Aorta (tissue), 5 donors: ENCODE data around the gene SLC5A9. TPM values are rescaled to one million over a fixed set of nuclear protein-coding genes. Genes with fewer than 3 reads are reported as not detected.

Experiments used
- ATAC-seq: fragments of 200-7000 bp; cut with Tn5 transposase; one replicate; pipeline ENCODE4 v1.9.1; 2022; ENCODE audit warnings: moderate library complexity; ENCODE audit not compliant: low FRiP score
- DNase-seq, 2 donors: peaks; one replicate each; pipeline ENCODE4 v3.0.0-alpha.2; 2020
- H3K27ac ChIP-seq, 2 donors: one replicate each; pipeline ENCODE4 v1.5.1; 2013; ENCODE audit warnings: low read length in 2 of 2, mild to moderate bottlenecking in 2 of 2, moderate library complexity in 2 of 2, control low read depth in 1 of 2, inconsistent platforms in 1 of 2, low read depth in 1 of 2
- H3K27me3 ChIP-seq, 2 donors: one replicate each; pipeline ENCODE4 v1.6.1; 2013; ENCODE audit warnings: control low read depth in 1 of 2, low read length in 1 of 2, mild to moderate bottlenecking in 1 of 2, moderate library complexity in 1 of 2; ENCODE audit not compliant: insufficient read depth in 2 of 2, control insufficient read depth in 1 of 2
- H3K36me3 ChIP-seq, 2 donors: one replicate each; pipeline ENCODE4 v1.6.1; 2013; ENCODE audit warnings: control low read depth in 1 of 2, low read length in 1 of 2, mild to moderate bottlenecking in 1 of 2; ENCODE audit not compliant: insufficient read depth in 2 of 2, control insufficient read depth in 1 of 2
- H3K4me1 ChIP-seq, 2 donors: one replicate each; pipeline ENCODE4 v1.6.1; 2013; ENCODE audit warnings: low read length in 2 of 2, control low read depth in 1 of 2, mild to moderate bottlenecking in 1 of 2, moderate library complexity in 1 of 2; ENCODE audit not compliant: insufficient read depth in 2 of 2, control insufficient read depth in 1 of 2
- H3K4me3 ChIP-seq, 2 donors: one replicate each; pipeline ENCODE4 v1.5.1; 2013; ENCODE audit warnings: low read length in 2 of 2, control low read depth in 1 of 2, mild to moderate bottlenecking in 1 of 2
- H3K9me3 ChIP-seq: one replicate; pipeline ENCODE4 v1.6.1; 2013; ENCODE audit warnings: mild to moderate bottlenecking, low read length; ENCODE audit not compliant: control insufficient read depth
- WGBS, 2 donors: extraction: QIAGEN DNeasy Blood & Tissue Kit; methylation state at CpG; one replicate each; pipeline ENCODE4 v1.1.7; 2013; 5-methylcytosine and 5-hydroxymethylcytosine counted together
- intact Hi-C, 2 donors: fragments of 100-400 bp; cut with DNase I; formaldehyde crosslinking; loops; one replicate each; pipeline versions ENCODE4 v1.14.2 to v1.15.0; 2022
- polyA plus RNA-seq, 2 donors: library from polyadenylated mRNA; stranded (reverse); fragments of 200-250 nt; gene quantifications; one replicate each; pipeline ENCODE4 v1.2.3, GENCODE V29; 2013
- total RNA-seq, 2 donors: library from RNA; stranded (reverse); fragmentation: NEBNext Ultra II Directional; extraction: Animal tissue kit (Norgen Biotek cat#: 25700); gene quantifications; one replicate each; pipeline ENCODE4 v1.2.1, GENCODE V29; 2021
- donor health status: healthy with polysubstance abuse.
- donor health status: Bipolar disorder and iron deficiency.
- donor health status: DM: no; HTN: no; CAD: no.
- donor health status: DM: no; HTN: no; CAD: no.
- donor health status: DM: yes; HTN: yes; CAD: no.

Gene SLC5A9
- total and polyA plus RNA-seq, 4 donors, result 0.51 to 3.5 (median 1.1) TPM

DNA sequence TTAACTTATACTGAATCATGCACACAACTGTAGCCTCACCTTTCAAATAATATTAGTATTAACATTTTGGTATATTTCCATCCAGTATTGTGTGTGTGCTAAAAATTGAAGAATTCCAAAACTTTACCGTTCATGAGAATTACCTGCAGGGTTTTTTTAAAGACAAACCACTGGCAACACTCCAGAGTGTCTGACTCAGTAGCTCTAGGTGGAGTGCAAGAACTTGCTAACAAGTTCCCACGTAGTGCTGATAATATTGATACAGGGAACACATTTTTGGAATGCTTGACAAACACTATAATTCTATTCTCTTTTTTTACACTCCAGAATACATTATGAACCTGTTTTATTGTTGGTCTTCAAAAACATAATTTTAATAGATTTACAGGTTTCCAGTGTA, 27.7 kb upstream of the SLC5A9 start:
- DNase-seq, result no peak
- Histone ChIP-seq H3K4me3 (no peak overlapping the region), H3K4me1 (no peaks in the 10 kb centered on the region), H3K27ac (no peak overlapping the region), H3K36me3 (no peaks in the 10 kb centered on the region), H3K9me3 (peaks cover 3% of the 10 kb centered on the region), H3K27me3 (no peaks in the 10 kb centered on the region)
- intact Hi-C loops, result no loop called here
- 37 to 47% methylated on average over 2 of the region's 2 CpGs for whole genome bisulfite sequencing, 2 donors
- no peak for ATAC-seq

DNA sequence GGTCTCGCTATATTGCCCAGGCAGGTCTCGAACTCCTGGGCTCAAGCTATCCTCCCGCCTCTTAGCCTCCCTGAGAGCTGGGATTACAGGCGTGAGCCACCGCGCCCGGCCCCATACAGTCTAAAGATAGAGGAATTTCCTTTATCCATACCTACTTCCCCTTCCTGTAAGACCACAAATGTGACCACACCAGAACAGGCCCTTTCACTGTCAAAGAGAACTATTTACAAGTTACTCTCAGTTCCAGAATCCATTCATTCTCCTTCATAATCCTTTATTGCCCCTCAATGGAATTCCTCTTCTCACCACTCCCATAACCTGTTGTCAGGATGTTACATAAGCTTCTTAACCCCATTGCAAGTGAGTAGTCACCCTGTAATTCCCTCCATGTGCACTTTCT, 26.3 kb upstream of the SLC5A9 start:
- H3K36me3 ChIP-seq, result no peaks in the 10 kb centered on the region
- ATAC-seq (no peak), DNase-seq (no peak)
- no peak overlapping the region for H3K4me3 ChIP-seq
- 77 to 79% methylated on average over 5 to 6 of the region's 7 CpGs for WGBS, 2 donors
- no peak overlapping the region for H3K27ac ChIP-seq
- no peaks in the 10 kb centered on the region for H3K27me3 ChIP-seq
- H3K9me3 ChIP-seq, result no peaks in the 10 kb centered on the region
- H3K4me1 ChIP-seq, result no peaks in the 10 kb centered on the region
- intact Hi-C loops, result no loop called here

DNA sequence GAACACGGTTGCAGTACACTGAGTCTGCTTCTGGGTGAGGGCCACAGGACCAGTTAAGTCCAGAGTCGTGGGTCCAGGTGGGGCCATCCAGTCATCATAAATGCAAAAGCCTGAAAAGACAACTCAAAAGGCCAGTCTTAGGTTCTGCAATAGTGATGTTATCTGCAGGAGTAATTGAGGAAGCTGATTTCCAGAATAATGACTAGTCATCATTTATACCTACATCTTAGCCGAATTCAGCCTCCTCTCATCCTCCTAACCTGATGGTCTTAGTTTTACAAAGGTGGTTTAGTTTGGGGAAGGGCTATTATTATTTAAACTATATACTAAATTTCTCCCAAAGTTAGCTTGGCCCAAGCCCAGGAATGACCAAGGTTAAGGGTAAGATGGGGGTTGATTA, 23.5 kb upstream of the SLC5A9 start:
- no peak for ATAC-seq

DNA sequence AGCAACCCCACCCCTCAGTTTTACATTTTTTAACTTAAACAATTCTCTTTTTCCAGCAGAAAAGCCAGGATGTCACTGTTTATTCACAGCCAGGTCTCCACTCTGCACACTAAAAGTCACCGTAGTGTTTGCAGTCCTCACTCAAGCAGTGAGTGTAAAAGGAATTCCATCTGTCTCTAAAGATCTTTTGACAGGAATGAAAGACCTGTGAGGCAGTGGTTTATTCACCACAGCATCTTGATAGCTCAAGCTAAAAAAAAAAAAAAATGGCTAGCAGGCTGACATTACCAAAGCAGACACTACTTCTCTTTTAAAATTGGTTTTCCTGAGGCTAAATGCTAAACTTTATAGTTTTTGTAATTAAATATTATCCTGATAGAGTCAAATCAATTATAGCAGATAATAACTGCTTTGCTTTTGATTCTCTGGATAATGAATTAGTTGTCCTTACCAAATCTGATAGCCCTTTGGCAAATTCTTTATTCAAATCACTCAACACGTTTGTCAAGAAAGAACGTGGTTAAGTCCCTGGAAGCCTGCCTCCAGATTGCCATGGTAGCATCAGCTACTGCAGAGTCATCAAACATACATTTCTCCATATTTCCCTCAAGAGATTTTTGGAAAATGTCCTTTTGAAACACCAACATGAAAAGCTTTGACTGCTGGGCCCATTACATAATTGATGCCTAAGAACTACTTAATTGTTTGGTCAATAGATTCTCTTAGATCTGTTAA, 22.2 kb upstream of the SLC5A9 start:
- H3K36me3 ChIP-seq, result no peaks in the 10 kb centered on the region
- DNase-seq (no peak), ATAC-seq (no peak)
- no peak overlapping the region for H3K4me3 ChIP-seq
- no peak overlapping the region for H3K27ac ChIP-seq
- H3K27me3 ChIP-seq, result no peaks in the 10 kb centered on the region
- intact Hi-C loops, result loop anchor here (5.0 to 10.0 kb wide), 4 partner anchors 88 to 466 kb away; partner anchors contain the start of gene TRABD2B (in 1 of the 2)
- no peaks in the 10 kb centered on the region for H3K9me3 ChIP-seq
- WGBS, 2 donors, result 77 to 80% methylated on average over 3 of the region's 3 CpGs
- H3K4me1 ChIP-seq, result no peaks in the 10 kb centered on the region

More for the DNA sequence above, 23.5 kb upstream of the SLC5A9 start:
- no peak for DNase-seq
- Histone ChIP-seq H3K27me3 (no peaks in the 10 kb centered on the region), H3K4me1 (no peaks in the 10 kb centered on the region), H3K36me3 (no peaks in the 10 kb centered on the region), H3K27ac (no peak overlapping the region), H3K4me3 (no peak overlapping the region), H3K9me3 (no peaks in the 10 kb centered on the region)
- 88 to 95% methylated on average over 3 of the region's 3 CpGs for WGBS, 2 donors
- intact Hi-C loops, result no loop called here

DNA sequence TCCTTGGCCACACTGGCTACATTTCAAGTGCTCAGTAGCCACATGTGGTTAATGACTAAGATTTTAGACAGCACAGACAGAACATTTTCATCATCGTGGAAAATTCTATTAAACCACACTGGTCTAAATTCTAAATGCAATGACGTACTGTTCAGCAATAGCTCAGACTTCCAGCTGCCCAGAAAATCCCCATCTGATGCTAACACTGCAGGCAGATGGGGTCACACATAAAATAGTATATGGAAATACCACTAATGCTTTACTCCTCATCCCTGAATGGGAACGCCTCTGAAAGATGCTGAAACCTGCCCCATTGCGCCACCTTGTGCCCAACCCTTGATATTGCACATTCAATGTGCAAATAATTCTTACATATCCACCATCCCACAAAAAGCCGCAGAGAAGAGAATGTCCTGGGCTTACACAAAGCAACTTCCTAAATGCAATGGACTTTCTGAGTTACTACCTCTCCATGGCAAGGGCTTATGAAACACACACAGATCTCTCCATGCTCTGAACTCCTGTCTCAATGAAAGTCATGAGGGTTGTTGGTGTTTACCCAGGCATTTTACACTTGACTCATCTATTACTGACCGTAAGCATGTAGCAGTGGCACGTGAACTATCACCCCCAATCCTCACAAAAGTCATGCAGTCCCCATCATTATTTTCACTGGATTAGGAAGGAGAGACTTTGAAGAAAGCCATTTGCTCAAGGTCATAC, 20.3 kb upstream of the SLC5A9 start:
- 10 to 11% methylated on average over 7 of the region's 7 CpGs for WGBS, 2 donors
- ATAC-seq (peak; percentile 92), DNase-seq (peak; percentile 76 to 91)
- Histone ChIP-seq H3K4me1 (no peaks in the 10 kb centered on the region), H3K36me3 (no peaks in the 10 kb centered on the region), H3K4me3 (no peak overlapping the region), H3K9me3 (no peaks in the 10 kb centered on the region), H3K27me3 (no peaks in the 10 kb centered on the region), H3K27ac (no peak overlapping the region)
- intact Hi-C loops, result loop anchor here (2.0 to 10.0 kb wide), 5 partner anchors 90 to 467 kb away; partner anchors contain the start of gene TRABD2B (in 1 of the 2)

DNA sequence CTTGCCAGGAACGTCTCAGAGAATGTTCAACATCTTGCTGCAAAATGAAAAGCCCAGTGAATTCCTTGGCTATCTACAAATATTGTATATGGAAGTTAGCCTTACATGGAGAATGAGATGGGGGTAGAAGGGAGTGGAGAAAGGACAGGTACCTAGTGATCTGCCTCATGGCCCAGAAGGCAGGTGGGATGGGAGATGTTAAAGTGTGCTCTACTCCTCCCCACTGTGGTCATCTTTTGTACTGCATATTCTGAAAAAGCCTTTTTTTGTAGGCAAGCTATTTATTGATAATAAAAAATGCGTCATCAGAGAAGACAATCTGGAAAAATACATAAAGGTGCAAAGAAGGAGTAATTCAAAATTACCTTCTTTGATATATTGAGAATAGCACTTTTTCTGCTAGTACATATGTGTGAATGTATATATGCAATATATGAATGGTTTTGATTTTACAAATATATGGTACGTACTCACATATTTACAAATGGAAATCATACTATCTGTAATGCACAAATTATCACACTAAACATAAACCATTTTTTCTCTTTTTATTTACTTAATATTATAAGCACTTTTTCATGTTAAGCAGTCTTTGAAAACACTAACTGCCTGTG, 19.1 kb upstream of the SLC5A9 start:
- no peaks in the 10 kb centered on the region for H3K27me3 ChIP-seq
- no peak for ATAC-seq
- H3K27ac ChIP-seq, result no peak overlapping the region
- H3K4me1 ChIP-seq, result no peaks in the 10 kb centered on the region
- WGBS, 2 donors, result 62 to 68% methylated on average over 3 of the region's 3 CpGs
- H3K4me3 ChIP-seq, result no peak overlapping the region
- DNase-seq, result no peak
- intact Hi-C loops, result loop anchor here (2.0 to 10.0 kb wide), 5 partner anchors 91 to 469 kb away; partner anchors contain the start of gene TRABD2B (in 1 of the 2)
- H3K9me3 ChIP-seq, result no peaks in the 10 kb centered on the region
- H3K36me3 ChIP-seq, result no peaks in the 10 kb centered on the region

DNA sequence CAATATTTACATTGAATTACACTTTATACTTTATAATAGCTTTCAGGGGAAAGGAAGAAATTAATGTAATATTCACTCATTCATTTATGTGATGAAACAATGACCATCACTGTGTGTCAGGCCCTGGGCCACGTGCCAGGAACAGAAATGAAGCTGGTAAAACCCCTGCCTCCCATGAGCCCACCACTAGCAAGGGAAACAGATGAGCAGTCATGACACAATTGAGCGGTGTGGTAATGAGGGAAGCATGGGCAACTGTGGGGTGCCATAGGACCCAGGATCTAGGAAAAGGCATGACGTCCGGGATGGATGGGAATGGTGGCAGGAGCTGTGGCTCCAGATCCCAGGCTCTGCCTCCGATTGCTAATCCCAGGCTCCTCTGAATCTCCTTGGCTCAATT, 17.0 kb upstream of the SLC5A9 start:
- Histone ChIP-seq H3K27me3 (no peaks in the 10 kb centered on the region), H3K27ac (no peak overlapping the region), H3K9me3 (no peaks in the 10 kb centered on the region), H3K4me1 (no peaks in the 10 kb centered on the region), H3K4me3 (no peak overlapping the region), H3K36me3 (no peaks in the 10 kb centered on the region)
- ATAC-seq, result no peak
- intact Hi-C loops, result loop anchor here in 1 of 2 donors (10.0 kb wide), 1 partner anchor 471 kb away; no protein-coding TSS in a partner anchor
- 84 to 91% methylated on average over 5 of the region's 5 CpGs for WGBS, 2 donors
- DNase-seq, result no peak

DNA sequence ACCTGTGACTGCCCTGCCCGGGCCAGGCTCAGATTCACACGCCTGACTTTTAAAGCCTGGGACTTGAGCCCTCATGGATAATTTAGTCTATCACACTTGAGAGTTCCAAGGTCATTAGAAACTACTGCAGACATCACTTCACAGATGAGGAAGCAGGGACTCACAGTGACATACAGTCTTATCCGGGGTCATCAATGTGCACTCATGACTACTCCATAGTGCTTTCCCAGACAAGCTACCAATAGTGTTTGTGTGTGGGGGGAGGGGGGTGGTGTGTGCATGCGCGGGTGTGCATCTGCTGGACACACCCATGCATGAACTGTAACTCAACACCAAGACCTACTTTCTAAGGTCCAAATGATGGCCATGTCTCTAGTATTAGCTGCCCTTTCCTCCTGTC, 16.1 kb upstream of the SLC5A9 start:
- Histone ChIP-seq H3K36me3 (no peaks in the 10 kb centered on the region), H3K9me3 (no peaks in the 10 kb centered on the region), H3K27ac (no peak overlapping the region), H3K4me3 (no peak overlapping the region), H3K4me1 (no peaks in the 10 kb centered on the region), H3K27me3 (no peaks in the 10 kb centered on the region)
- WGBS, 2 donors, result 91% methylated on average over 5 of the region's 5 CpGs
- no peak for DNase-seq
- intact Hi-C loops, result loop anchor here in 1 of 2 donors (10.0 kb wide), 1 partner anchor 472 kb away; no protein-coding TSS in a partner anchor
- no peak for ATAC-seq
